ENCODE results near the gene ZNF500. TPM values are rescaled to one million over a fixed set of nuclear protein-coding genes. Genes with fewer than 3 reads are reported as not detected.

ZNF500 gene
- total and polyA plus RNA-seq, 2 experiments from 2014 or later, result 5.8 to 15.3 TPM

DNA sequence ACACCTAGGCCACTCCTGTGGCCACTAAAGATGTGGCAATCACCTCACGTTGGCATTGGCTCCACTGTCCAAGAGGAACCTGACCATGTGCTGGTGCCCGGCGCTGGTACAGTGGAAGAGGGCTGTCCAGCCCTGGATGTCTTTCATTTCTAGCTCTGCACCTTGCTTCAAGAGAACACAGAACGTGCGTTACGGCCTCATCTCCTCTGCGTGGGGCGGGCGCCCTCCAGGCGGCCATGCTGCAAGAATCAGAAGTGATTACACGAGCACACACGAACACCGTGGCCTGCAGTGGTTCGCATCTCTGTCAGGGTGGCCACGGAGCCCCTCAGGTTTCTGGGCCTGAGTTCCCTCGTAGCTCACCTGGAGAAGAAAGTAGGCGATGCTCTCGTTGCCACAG, 40.3 kb downstream of the ZNF500 start:
- H3K4me1 Mint-ChIP-seq, result no peaks in the 10 kb centered on the region
- Histone ChIP-seq H2AFZ (no peak overlapping the region), H3F3A (replicated peaks; ENCODE audit: low read depth) (0 out of 2 replicates have a peak, but pooled peaks cover 12% of the 10 kb centered on the region), H3K4me3 (no peak overlapping the region), H3K4me2 (no peak overlapping the region), H3K27me3 (ENCODE audit: insufficient read depth) (no peaks in the 10 kb centered on the region), H3K9me2 (ENCODE audit: insufficient read depth) (no peaks in the 10 kb centered on the region), H3K79me2 (replicated peaks; ENCODE audit: insufficient read depth) (peaks cover 31% of the 10 kb centered on the region), H3K4me1 (ENCODE audit: insufficient read depth) (no peaks in the 10 kb centered on the region), H3K36me3 (ENCODE audit: insufficient read depth) (peaks cover 17% of the 10 kb centered on the region), H3K27ac (ENCODE audit: low read depth) (no peak overlapping the region), H4K20me1 (replicated peaks; ENCODE audit: insufficient read depth) (peaks cover 3% of the 10 kb centered on the region)
- H3K4me3 Mint-ChIP-seq, result no peak overlapping the region
- no peak overlapping the region for H3K27ac Mint-ChIP-seq
- TF ChIP-seq ZNF114 (CRISPR knock-in tag; IDR thresholded peaks at IDR 0.05) (no peak), CREB1 (CRISPR knock-in tag; IDR thresholded peaks at IDR 0.05; ENCODE audit: low read depth) (no peak), EZH2phosphoT487 (IDR thresholded peaks at IDR 0.05; ENCODE audit: unreplicated experiment) (no peak), JUNB (IDR thresholded peaks at IDR 0.05; ENCODE audit: unreplicated experiment) (no peak), POLR2AphosphoS5 (IDR thresholded peaks at IDR 0.05; ENCODE audit: low read depth) (no peak), STAT1 (IDR thresholded peaks at IDR 0.05; ENCODE audit: unreplicated experiment) (no peak), NANOG (IDR thresholded peaks at IDR 0.05; ENCODE audit: borderline replicate concordance) (no peak), EZH2 (IDR thresholded peaks at IDR 0.05; ENCODE audit: low read depth, unreplicated experiment) (no peak)
- TF ChIP-seq, protein P1, sequence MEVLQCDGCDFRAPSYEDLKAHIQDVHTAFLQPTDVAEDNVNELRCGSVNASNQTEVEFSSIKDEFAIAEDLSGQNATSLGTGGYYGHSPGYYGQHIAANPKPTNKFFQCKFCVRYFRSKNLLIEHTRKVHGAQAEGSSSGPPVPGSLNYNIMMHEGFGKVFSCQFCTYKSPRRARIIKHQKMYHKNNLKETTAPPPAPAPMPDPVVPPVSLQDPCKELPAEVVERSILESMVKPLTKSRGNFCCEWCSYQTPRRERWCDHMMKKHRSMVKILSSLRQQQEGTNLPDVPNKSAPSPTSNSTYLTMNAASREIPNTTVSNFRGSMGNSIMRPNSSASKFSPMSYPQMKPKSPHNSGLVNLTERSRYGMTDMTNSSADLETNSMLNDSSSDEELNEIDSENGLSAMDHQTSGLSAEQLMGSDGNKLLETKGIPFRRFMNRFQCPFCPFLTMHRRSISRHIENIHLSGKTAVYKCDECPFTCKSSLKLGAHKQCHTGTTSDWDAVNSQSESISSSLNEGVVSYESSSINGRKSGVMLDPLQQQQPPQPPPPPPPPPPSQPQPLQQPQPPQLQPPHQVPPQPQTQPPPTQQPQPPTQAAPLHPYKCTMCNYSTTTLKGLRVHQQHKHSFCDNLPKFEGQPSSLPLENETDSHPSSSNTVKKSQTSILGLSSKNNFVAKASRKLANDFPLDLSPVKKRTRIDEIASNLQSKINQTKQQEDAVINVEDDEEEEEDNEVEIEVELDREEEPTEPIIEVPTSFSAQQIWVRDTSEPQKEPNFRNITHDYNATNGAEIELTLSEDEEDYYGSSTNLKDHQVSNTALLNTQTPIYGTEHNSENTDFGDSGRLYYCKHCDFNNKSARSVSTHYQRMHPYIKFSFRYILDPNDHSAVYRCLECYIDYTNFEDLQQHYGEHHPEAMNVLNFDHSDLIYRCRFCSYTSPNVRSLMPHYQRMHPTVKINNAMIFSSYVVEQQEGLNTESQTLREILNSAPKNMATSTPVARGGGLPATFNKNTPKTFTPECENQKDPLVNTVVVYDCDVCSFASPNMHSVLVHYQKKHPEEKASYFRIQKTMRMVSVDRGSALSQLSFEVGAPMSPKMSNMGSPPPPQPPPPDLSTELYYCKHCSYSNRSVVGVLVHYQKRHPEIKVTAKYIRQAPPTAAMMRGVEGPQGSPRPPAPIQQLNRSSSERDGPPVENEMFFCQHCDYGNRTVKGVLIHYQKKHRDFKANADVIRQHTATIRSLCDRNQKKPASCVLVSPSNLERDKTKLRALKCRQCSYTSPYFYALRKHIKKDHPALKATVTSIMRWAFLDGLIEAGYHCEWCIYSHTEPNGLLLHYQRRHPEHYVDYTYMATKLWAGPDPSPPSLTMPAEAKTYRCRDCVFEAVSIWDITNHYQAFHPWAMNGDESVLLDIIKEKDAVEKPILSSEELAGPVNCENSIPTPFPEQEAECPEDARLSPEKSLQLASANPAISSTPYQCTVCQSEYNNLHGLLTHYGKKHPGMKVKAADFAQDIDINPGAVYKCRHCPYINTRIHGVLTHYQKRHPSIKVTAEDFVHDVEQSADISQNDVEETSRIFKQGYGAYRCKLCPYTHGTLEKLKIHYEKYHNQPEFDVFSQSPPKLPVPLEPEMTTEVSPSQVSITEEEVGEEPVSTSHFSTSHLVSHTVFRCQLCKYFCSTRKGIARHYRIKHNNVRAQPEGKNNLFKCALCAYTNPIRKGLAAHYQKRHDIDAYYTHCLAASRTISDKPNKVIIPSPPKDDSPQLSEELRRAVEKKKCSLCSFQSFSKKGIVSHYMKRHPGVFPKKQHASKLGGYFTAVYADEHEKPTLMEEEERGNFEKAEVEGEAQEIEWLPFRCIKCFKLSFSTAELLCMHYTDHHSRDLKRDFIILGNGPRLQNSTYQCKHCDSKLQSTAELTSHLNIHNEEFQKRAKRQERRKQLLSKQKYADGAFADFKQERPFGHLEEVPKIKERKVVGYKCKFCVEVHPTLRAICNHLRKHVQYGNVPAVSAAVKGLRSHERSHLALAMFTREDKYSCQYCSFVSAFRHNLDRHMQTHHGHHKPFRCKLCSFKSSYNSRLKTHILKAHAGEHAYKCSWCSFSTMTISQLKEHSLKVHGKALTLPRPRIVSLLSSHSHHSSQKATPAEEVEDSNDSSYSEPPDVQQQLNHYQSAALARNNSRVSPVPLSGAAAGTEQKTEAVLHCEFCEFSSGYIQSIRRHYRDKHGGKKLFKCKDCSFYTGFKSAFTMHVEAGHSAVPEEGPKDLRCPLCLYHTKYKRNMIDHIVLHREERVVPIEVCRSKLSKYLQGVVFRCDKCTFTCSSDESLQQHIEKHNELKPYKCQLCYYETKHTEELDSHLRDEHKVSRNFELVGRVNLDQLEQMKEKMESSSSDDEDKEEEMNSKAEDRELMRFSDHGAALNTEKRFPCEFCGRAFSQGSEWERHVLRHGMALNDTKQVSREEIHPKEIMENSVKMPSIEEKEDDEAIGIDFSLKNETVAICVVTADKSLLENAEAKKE (CRISPR knock-in tag; IDR thresholded peaks at IDR 0.05), result no peak
- TF ChIP-seq, protein P2, sequence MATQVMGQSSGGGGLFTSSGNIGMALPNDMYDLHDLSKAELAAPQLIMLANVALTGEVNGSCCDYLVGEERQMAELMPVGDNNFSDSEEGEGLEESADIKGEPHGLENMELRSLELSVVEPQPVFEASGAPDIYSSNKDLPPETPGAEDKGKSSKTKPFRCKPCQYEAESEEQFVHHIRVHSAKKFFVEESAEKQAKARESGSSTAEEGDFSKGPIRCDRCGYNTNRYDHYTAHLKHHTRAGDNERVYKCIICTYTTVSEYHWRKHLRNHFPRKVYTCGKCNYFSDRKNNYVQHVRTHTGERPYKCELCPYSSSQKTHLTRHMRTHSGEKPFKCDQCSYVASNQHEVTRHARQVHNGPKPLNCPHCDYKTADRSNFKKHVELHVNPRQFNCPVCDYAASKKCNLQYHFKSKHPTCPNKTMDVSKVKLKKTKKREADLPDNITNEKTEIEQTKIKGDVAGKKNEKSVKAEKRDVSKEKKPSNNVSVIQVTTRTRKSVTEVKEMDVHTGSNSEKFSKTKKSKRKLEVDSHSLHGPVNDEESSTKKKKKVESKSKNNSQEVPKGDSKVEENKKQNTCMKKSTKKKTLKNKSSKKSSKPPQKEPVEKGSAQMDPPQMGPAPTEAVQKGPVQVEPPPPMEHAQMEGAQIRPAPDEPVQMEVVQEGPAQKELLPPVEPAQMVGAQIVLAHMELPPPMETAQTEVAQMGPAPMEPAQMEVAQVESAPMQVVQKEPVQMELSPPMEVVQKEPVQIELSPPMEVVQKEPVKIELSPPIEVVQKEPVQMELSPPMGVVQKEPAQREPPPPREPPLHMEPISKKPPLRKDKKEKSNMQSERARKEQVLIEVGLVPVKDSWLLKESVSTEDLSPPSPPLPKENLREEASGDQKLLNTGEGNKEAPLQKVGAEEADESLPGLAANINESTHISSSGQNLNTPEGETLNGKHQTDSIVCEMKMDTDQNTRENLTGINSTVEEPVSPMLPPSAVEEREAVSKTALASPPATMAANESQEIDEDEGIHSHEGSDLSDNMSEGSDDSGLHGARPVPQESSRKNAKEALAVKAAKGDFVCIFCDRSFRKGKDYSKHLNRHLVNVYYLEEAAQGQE (IDR thresholded peaks at IDR 0.05; ENCODE audit: unreplicated experiment), result no peak
- TF ChIP-seq, protein P3, sequence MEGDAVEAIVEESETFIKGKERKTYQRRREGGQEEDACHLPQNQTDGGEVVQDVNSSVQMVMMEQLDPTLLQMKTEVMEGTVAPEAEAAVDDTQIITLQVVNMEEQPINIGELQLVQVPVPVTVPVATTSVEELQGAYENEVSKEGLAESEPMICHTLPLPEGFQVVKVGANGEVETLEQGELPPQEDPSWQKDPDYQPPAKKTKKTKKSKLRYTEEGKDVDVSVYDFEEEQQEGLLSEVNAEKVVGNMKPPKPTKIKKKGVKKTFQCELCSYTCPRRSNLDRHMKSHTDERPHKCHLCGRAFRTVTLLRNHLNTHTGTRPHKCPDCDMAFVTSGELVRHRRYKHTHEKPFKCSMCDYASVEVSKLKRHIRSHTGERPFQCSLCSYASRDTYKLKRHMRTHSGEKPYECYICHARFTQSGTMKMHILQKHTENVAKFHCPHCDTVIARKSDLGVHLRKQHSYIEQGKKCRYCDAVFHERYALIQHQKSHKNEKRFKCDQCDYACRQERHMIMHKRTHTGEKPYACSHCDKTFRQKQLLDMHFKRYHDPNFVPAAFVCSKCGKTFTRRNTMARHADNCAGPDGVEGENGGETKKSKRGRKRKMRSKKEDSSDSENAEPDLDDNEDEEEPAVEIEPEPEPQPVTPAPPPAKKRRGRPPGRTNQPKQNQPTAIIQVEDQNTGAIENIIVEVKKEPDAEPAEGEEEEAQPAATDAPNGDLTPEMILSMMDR (conservative IDR thresholded peaks at IDR 0.05; ENCODE audit: low read depth in 2 of 2), result no peak
- TF ChIP-seq, protein P4, sequence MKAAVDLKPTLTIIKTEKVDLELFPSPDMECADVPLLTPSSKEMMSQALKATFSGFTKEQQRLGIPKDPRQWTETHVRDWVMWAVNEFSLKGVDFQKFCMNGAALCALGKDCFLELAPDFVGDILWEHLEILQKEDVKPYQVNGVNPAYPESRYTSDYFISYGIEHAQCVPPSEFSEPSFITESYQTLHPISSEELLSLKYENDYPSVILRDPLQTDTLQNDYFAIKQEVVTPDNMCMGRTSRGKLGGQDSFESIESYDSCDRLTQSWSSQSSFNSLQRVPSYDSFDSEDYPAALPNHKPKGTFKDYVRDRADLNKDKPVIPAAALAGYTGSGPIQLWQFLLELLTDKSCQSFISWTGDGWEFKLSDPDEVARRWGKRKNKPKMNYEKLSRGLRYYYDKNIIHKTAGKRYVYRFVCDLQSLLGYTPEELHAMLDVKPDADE (IDR thresholded peaks at IDR 0.05), result no peak
- H3K9me3 Mint-ChIP-seq, result no peaks in the 10 kb centered on the region; the same call in 2 of the 3 replicates
- DNase-seq (ENCODE audit: low spot score) (no peak), ATAC-seq (no peak)
- H3K27me3 Mint-ChIP-seq (ENCODE audit: insufficient read depth, low read depth, poor library complexity), result peaks cover 3% of the 10 kb centered on the region
- H3K36me3 Mint-ChIP-seq (ENCODE audit: low read depth), result peaks cover 54% of the 10 kb centered on the region

Data from GM23338 (cell line).